Measurements from ENCODE around the gene ALX4. TPM values are rescaled to one million over a fixed set of nuclear protein-coding genes. Genes with fewer than 3 reads are reported as not detected.
A peak's percentile ranks its signal among the peaks of the same experiment; 100 is the strongest.

ALX4 gene
- total RNA-seq, 1 donor from 2014 or later = not detected

GRCh38 chr11:44286911-44287310 lies 23.0 kb downstream of the ALX4 start:
- no peak overlapping the region for H3K27ac ChIP-seq
- no peaks in the 10 kb centered on the region for H3K27me3 ChIP-seq
- no peaks in the 10 kb centered on the region for H3K36me3 ChIP-seq
- no peak for DNase-seq
- no peaks in the 10 kb centered on the region for H3K4me1 ChIP-seq
- TF ChIP-seq CTCF (IDR thresholded peaks at IDR 0.05) = no peak
- intact Hi-C loops (cut with DNase I) = loop anchor here (5.0 kb wide), 1 partner anchor 250 kb away; no protein-coding TSS in a partner anchor
- no peaks in the 10 kb centered on the region for H3K9me3 ChIP-seq
- no peak overlapping the region for H3K4me3 ChIP-seq
- ATAC-seq = no peak

- Histone ChIP-seq H3K4me1 (no peaks in the 10 kb centered on the region), H3K4me3 (no peak overlapping the region), H3K9me3 (no peaks in the 10 kb centered on the region), H3K36me3 (no peaks in the 10 kb centered on the region), H3K27me3 (no peaks in the 10 kb centered on the region), H3K27ac (no peak overlapping the region)
- peak; percentile 87 for ATAC-seq
- no peak for DNase-seq
- intact Hi-C loops (cut with DNase I) = loop anchor here (5.0 kb wide), 1 partner anchor 251 kb away; no protein-coding TSS in a partner anchor
- peak; percentile 97 for TF ChIP-seq CTCF (IDR thresholded peaks at IDR 0.05)
Measured at GRCh38 chr11:44286268-44286880, 23.6 kb downstream of the ALX4 start.

GRCh38 chr11:44285756-44286155 lies 24.2 kb downstream of the ALX4 start:
- no peak overlapping the region for H3K4me3 ChIP-seq
- DNase-seq (no peak), ATAC-seq (no peak)
- no peak overlapping the region for H3K27ac ChIP-seq
- no peaks in the 10 kb centered on the region for H3K36me3 ChIP-seq
- H3K27me3 ChIP-seq = no peaks in the 10 kb centered on the region
- H3K9me3 ChIP-seq = no peaks in the 10 kb centered on the region
- intact Hi-C loops (cut with DNase I) = loop anchor here (5.0 kb wide), 1 partner anchor 252 kb away; no protein-coding TSS in a partner anchor
- H3K4me1 ChIP-seq = no peaks in the 10 kb centered on the region
- TF ChIP-seq CTCF (IDR thresholded peaks at IDR 0.05) = no peak

- Histone ChIP-seq H3K36me3 (no peaks in the 10 kb centered on the region), H3K9me3 (no peaks in the 10 kb centered on the region)
- intact Hi-C loops (cut with DNase I) = no loop called here
Measured at GRCh38 chr11:44282620-44283019, 27.3 kb downstream of the ALX4 start.

GRCh38 chr11:44281151-44281550 lies 28.8 kb downstream of the ALX4 start:
- H3K9me3 ChIP-seq = no peaks in the 10 kb centered on the region
- ATAC-seq = no peak
- H3K4me3 ChIP-seq = no peak overlapping the region
- H3K27ac ChIP-seq = no peak overlapping the region
- TF ChIP-seq CTCF (IDR thresholded peaks at IDR 0.05) = no peak
- intact Hi-C loops (cut with DNase I) = no loop called here
- H3K4me1 ChIP-seq = no peaks in the 10 kb centered on the region
- H3K27me3 ChIP-seq = no peaks in the 10 kb centered on the region
- H3K36me3 ChIP-seq = no peaks in the 10 kb centered on the region
- DNase-seq = no peak

More at GRCh38 chr11:44282620-44283019, 27.3 kb downstream of the ALX4 start:
- DNase-seq = no peak
- TF ChIP-seq CTCF (IDR thresholded peaks at IDR 0.05) = no peak
- no peak overlapping the region for H3K4me3 ChIP-seq
- H3K27me3 ChIP-seq = no peaks in the 10 kb centered on the region
- no peak for ATAC-seq
- no peak overlapping the region for H3K27ac ChIP-seq
- H3K4me1 ChIP-seq = no peaks in the 10 kb centered on the region
